Tibial nerve (tissue), 4 donors: ENCODE results near the gene HDGF. TPM values are rescaled to one million over a fixed set of nuclear protein-coding genes. Genes with fewer than 3 reads are reported as not detected.

Source experiments
- DNase-seq, 2 donors: peaks; one replicate each; pipeline ENCODE4 v3.0.0-alpha.2; 2019; ENCODE audit warnings: low spot score in 2 of 2
- H3K27ac ChIP-seq, 4 donors: fragments of 200-600 bp; sonication (generic) in 3 of 4; one replicate each; pipeline ENCODE4 v1.5.1; 2017 to 2019; ENCODE audit warnings: mild to moderate bottlenecking in 1 of 4
- H3K27me3 ChIP-seq, 2 donors: fragments of 200-600 bp; sonication (generic) in 1 of 2; one replicate each; pipeline versions ENCODE4 v1.5.1 to v1.6.0; 2017 to 2019
- H3K36me3 ChIP-seq, 3 donors: fragments of 200-600 bp; sonication (generic); one replicate each; pipeline ENCODE4 v1.5.1; 2018 to 2019
- H3K4me1 ChIP-seq, 4 donors: fragments of 200-600 bp; sonication (generic) in 3 of 4; one replicate each; pipeline ENCODE4 v1.5.1; 2017 to 2019
- H3K4me3 ChIP-seq, 4 donors: fragments of 200-600 bp; sonication (generic) in 3 of 4; one replicate each; pipeline ENCODE4 v1.5.1; 2017 to 2019; ENCODE audit warnings: mild to moderate bottlenecking in 1 of 4, moderate library complexity in 1 of 4
- H3K9me3 ChIP-seq, 4 donors: fragments of 200-600 bp; sonication (generic) in 3 of 4; one replicate each; pipeline ENCODE4 v1.5.1; 2017 to 2019
- EP300 ChIP-seq, 2 donors: sonication (generic); formaldehyde crosslinking; IDR thresholded peaks; one replicate each; pipeline ENCODE4 v1.6.1; 2017; ENCODE audit warnings: antibody characterized with exemption in 2 of 2, mild to moderate bottlenecking in 1 of 2
- POLR2A ChIP-seq, 2 donors: fragments of 450-650 bp; IDR thresholded peaks; one replicate each; pipeline ENCODE4 v1.6.1; 2017; ENCODE audit warnings: antibody characterized with exemption in 2 of 2, mild to moderate bottlenecking in 2 of 2, moderate library complexity in 2 of 2
- WGBS, 2 donors: methylation state at CpG; one replicate each; pipeline ENCODE4 v1.1.5; 2018; 5-methylcytosine and 5-hydroxymethylcytosine counted together
- total RNA-seq, 4 donors: library from RNA; depleted of rRNA; stranded (reverse); fragments of >200 nt; gene quantifications; one replicate each; pipeline ENCODE4 v1.1.0, GENCODE V29; 2016
- TF ChIP-seq, protein P1 (sequence below), 5 experiments: fragments of 200-600 bp in 3 of 5; fragments of 450-650 bp in 2 of 5; sonication (generic) in 3 of 5; IDR thresholded peaks; one replicate each; pipeline ENCODE4 v1.5.1; 2016 to 2019; ENCODE audit warnings: antibody characterized with exemption in 5 of 5, mild to moderate bottlenecking in 3 of 5, moderate library complexity in 2 of 5

HDGF gene
- total RNA-seq, 4 donors from 2014 or later: 120 to 177 (median 157) TPM

DNA sequence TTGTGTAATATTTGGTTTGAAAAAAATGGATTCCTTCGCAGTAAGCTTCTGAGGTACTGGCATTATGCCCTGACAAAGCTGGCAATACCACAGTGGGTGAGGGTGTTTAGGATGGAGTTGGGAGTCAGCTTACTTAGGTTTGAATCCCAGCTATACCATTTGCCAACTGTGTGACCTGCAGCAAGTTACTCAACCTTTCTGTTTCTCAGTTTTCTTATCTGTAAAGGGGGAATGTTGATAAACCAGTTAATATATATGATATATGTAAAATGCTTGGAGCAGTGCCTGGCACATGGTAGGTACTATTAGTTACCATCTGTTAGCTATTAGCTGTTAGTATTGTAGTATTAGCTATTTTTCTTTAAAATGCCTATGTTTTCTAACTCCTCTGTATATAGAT, 4.9 kb upstream of the HDGF start:
- Histone ChIP-seq H3K4me1 (peaks cover 0 to 35% (median 8%) of the 10 kb centered on the region in 4 donors), H3K27ac (no peak overlapping the region), H3K4me3 (no peak overlapping the region), H3K27me3 (no peaks in the 10 kb centered on the region), H3K9me3 (no peaks in the 10 kb centered on the region), H3K36me3 (no peaks in the 10 kb centered on the region)
- TF ChIP-seq, protein P1, sequence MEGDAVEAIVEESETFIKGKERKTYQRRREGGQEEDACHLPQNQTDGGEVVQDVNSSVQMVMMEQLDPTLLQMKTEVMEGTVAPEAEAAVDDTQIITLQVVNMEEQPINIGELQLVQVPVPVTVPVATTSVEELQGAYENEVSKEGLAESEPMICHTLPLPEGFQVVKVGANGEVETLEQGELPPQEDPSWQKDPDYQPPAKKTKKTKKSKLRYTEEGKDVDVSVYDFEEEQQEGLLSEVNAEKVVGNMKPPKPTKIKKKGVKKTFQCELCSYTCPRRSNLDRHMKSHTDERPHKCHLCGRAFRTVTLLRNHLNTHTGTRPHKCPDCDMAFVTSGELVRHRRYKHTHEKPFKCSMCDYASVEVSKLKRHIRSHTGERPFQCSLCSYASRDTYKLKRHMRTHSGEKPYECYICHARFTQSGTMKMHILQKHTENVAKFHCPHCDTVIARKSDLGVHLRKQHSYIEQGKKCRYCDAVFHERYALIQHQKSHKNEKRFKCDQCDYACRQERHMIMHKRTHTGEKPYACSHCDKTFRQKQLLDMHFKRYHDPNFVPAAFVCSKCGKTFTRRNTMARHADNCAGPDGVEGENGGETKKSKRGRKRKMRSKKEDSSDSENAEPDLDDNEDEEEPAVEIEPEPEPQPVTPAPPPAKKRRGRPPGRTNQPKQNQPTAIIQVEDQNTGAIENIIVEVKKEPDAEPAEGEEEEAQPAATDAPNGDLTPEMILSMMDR (IDR thresholded peaks at IDR 0.05): no peak
- TF ChIP-seq EP300 (IDR thresholded peaks at IDR 0.05) (no peak), POLR2A (IDR thresholded peaks at IDR 0.05) (no peak)
- DNase-seq: no peak
- WGBS, 2 donors: 94 to 96% methylated on average over 1 of the region's 1 CpG

DNA sequence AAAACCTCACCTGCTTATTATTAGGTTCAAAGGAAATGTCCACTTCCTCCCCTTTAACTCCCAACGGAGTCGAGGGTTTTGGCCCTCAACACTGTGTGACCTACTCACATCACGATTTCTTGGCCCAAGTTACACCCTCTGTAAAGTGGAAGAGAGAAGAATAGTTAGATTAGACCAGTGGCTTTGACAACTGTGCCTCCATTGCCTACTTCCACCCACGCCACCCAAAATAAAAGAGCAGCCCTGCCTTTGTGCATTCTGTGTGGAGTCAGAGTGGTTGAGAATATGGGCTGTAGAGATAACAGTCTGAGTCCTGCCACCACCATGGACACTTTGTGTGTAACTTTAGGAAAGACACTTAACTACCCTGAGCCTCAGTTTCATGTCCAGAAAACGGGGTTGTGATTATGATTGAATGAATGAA, 4.1 kb upstream of the HDGF start:
- no peaks in the 10 kb centered on the region for H3K27me3 ChIP-seq
- WGBS, 2 donors: 47 to 48% methylated on average over 5 of the region's 5 CpGs
- H3K36me3 ChIP-seq: no peaks in the 10 kb centered on the region
- no peaks in the 10 kb centered on the region for H3K9me3 ChIP-seq
- no peak for DNase-seq
- peaks cover 0 to 35% (median 8%) of the 10 kb centered on the region in 4 donors for H3K4me1 ChIP-seq
- H3K27ac ChIP-seq: no peak overlapping the region
- no peak for TF ChIP-seq POLR2A (IDR thresholded peaks at IDR 0.05)
- TF ChIP-seq, protein P1 (IDR thresholded peaks at IDR 0.05): no peak
- no peak for TF ChIP-seq EP300 (IDR thresholded peaks at IDR 0.05)
- no peak overlapping the region for H3K4me3 ChIP-seq

DNA sequence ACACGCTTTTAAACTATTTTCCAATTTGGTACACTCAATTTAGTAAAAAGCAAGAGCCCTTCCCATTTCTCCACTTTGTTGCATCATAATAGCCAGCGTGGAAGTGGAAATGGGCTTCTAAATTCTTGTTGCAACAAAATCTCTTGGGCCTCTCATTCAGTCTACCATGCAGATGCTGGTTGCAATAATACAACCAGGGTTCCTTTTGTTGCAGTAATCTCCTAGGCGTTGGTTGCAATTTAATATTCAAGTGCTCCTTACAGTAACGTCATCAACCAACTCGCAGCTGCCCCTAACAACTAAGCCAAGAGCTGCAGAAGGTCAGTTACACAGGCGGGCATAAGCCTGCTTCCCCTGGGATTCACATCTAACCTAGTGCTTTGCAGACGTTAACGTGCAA, 2.7 kb upstream of the HDGF start:
- TF ChIP-seq POLR2A (IDR thresholded peaks at IDR 0.05): no peak
- no peak for TF ChIP-seq EP300 (IDR thresholded peaks at IDR 0.05)
- TF ChIP-seq, protein P1 (IDR thresholded peaks at IDR 0.05): no peak
- Histone ChIP-seq H3K9me3 (no peaks in the 10 kb centered on the region), H3K27me3 (no peaks in the 10 kb centered on the region), H3K36me3 (no peaks in the 10 kb centered on the region), H3K4me3 (no peak overlapping the region), H3K4me1 (peaks cover 0 to 48% (median 20%) of the 10 kb centered on the region in 4 donors), H3K27ac (no peak overlapping the region)
- DNase-seq: no peak
- 70 to 80% methylated on average over 8 of the region's 8 CpGs for WGBS, 2 donors

DNA sequence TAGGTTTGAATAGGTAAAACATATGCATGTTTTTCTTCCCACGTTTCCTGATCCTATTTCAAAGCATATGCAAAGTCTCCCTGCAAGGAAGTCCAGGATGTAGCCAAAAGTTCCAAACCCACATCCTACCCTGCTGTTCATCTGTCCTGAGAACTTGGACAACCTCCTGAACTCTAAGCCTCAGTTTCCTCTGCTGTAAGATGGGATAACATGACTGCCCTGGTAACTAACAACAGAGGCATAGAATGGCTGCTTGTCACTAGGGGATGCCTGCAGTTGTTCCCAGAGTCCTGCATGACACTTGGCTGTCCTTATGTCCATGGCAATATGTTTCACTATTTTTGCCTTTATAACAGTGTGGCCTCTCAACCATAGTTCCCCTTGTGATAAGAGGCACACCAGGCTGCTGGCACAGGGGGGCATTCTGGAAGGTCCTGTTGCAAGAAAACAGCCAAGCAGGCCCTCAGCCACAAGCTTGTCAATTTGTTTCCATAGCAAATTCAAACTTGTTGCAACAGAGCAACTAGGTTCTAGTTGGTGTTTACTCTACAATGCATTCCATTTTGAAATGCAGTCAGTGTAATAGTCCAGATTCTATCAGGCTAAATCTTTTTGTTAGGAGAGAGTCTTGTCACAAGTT, 1.5 kb upstream of the HDGF start:
- Histone ChIP-seq H3K27me3 (no peaks in the 10 kb centered on the region), H3K9me3 (no peaks in the 10 kb centered on the region), H3K4me3 (peak overlapping the region in 1 of 4 donors; percentile 99), H3K4me1 (peaks cover 0 to 60% (median 32%) of the 10 kb centered on the region in 4 donors), H3K36me3 (no peaks in the 10 kb centered on the region), H3K27ac (peak overlapping the region in 2 of 4 donors; percentile 97 to 100)
- WGBS, 2 donors: 16 to 18% methylated on average over 1 of the region's 1 CpG
- DNase-seq: no peak
- TF ChIP-seq, protein P1 (IDR thresholded peaks at IDR 0.05): no peak
- no peak for TF ChIP-seq EP300 (IDR thresholded peaks at IDR 0.05)
- no peak for TF ChIP-seq POLR2A (IDR thresholded peaks at IDR 0.05)

DNA sequence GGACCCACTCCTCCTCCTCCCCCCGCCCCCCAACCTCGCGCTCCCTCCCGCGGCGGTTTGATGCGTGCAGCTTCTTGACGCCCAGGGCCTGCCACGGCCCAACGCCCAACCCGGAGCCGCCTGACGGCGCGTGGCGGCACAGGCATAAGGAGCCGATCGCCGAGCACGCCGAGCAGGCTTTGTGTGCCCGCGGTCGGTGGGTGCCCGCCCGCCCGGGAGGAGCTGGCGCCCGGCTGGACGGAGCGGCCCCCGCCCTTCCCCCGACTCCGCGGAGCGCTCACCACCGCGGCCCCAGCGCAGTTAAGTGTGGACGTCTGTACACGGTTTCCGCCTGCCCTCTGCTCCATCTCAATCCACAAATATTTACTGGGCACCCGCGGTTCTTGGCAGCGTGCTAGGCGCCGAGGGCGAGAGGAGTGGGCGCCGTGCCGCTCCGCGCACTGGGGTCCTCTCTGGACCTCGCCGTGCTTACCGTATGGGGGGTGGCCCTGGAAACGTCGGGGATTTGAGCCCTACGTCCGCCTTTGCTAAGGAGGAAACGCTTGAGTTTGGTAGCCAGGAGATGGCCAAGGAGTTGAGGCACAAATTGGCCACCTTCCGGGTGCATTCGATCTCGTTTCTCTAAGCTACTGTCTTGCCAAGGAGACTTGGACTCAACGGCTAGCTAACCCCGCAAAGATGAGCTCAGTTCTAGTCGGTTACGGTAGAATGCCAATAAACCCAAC, 444 bp upstream of the HDGF start:
- DNase-seq: peak; percentile 94
- WGBS, 2 donors: 0 to 1% methylated on average over 28 to 58 of the region's 68 CpGs

More for the DNA sequence above, 444 bp upstream of the HDGF start:
- no peaks in the 10 kb centered on the region for H3K27me3 ChIP-seq
- peak overlapping the region; percentile 67 to 99 (median 92) for H3K4me3 ChIP-seq
- H3K9me3 ChIP-seq: no peaks in the 10 kb centered on the region
- peaks cover 0 to 68% (median 41%) of the 10 kb centered on the region in 4 donors for H3K4me1 ChIP-seq
- TF ChIP-seq, protein P1 (IDR thresholded peaks at IDR 0.05): peak in 3 of 5 experiments; percentile 14 to 55 (median 25)
- TF ChIP-seq POLR2A (IDR thresholded peaks at IDR 0.05) (no peak), EP300 (IDR thresholded peaks at IDR 0.05) (peak; percentile 62 to 87)
- peak overlapping the region; percentile 95 to 100 (median 98) for H3K27ac ChIP-seq
- no peaks in the 10 kb centered on the region for H3K36me3 ChIP-seq
